Sciatic nerve (tissue), 2 donors: Measurements from ENCODE around the gene MB21D2. TPM values are rescaled to one million over a fixed set of nuclear protein-coding genes. Genes with fewer than 3 reads are reported as not detected.

Experiments
- ATAC-seq: fragments of 200-7000 bp; cut with Tn5 transposase; one replicate; pipeline ENCODE4 v1.9.1; 2020; ENCODE audit warnings: mild to moderate bottlenecking, moderate library complexity
- DNase-seq: peaks from one replicate; pipeline ENCODE4 v3.0.0-alpha.2; 2020; ENCODE audit warnings: low spot score
- intact Hi-C: fragments of 100-400 bp; cut with DNase I; formaldehyde crosslinking; loops from one replicate; pipeline ENCODE4 v1.14.2; 2022
- total RNA-seq: library from RNA; stranded (reverse); fragmentation: NEBNext Ultra II Directional; extraction: Animal tissue kit (Norgen Biotek cat#: 25700); gene quantifications from one replicate; pipeline ENCODE4 v1.2.1, GENCODE V29; 2021
- donor health status: DM: no; HTN: no; CAD: no.
- donor health status: DM: no; HTN: no; CAD: no.

The MB21D2 gene
- total RNA-seq, 1 donor from 2014 or later: 7.8 TPM

GRCh38 chr3:192897005-192897404 is 20.7 kb downstream of the MB21D2 start:
- no peak for ATAC-seq
- intact Hi-C loops: no loop called here

GRCh38 chr3:192896208-192896607 is 21.4 kb downstream of the MB21D2 start:
- intact Hi-C loops: no loop called here
- ATAC-seq (no peak), DNase-seq (no peak)

More at GRCh38 chr3:192897005-192897404, 20.7 kb downstream of the MB21D2 start:
- DNase-seq: no peak

- intact Hi-C loops: no loop called here
- ATAC-seq (no peak), DNase-seq (no peak)
Measured at GRCh38 chr3:192894676-192895075, 23.0 kb downstream of the MB21D2 start.

- ATAC-seq (peak; percentile 84), DNase-seq (peak; percentile 63)
- intact Hi-C loops: no loop called here
Measured at GRCh38 chr3:192892981-192893700, 24.5 kb downstream of the MB21D2 start.

- no peak for ATAC-seq
- no peak for DNase-seq
- intact Hi-C loops: no loop called here
Measured at GRCh38 chr3:192890347-192891335, 27.0 kb downstream of the MB21D2 start.

- no peak for DNase-seq
- ATAC-seq: no peak
- intact Hi-C loops: no loop called here
Measured at GRCh38 chr3:192889679-192890078, 28.0 kb downstream of the MB21D2 start.

DNA sequence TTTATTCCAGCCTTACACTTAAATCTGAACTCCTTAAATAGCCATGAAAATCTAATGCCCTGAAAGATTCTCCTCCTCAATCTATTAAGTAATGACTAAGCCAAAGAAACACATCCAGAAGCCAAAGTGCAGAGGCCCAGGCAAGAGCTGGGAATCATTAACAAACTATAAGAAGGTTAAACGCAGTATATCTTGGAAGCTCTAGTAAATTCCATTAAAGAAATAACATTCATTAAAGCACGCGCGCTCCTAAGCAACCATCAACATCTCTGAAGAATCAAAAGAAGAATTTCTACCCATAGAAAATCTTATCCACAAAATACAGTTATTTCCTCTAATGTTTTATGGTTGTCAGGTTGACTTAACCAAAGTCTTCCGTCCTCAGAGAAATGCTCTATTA is 29.5 kb downstream of the MB21D2 start:
- DNase-seq (no peak), ATAC-seq (no peak)
- intact Hi-C loops: no loop called here

GRCh38 chr3:192887701-192888100 is 30.0 kb downstream of the MB21D2 start:
- intact Hi-C loops: no loop called here
- ATAC-seq (no peak), DNase-seq (no peak)

- DNase-seq (no peak), ATAC-seq (peak; percentile 41)
- intact Hi-C loops: no loop called here
Measured at GRCh38 chr3:192887047-192887446, 30.6 kb downstream of the MB21D2 start.

- no peak for ATAC-seq
- DNase-seq: no peak
- intact Hi-C loops: no loop called here
Measured at GRCh38 chr3:192884777-192885773, 32.6 kb downstream of the MB21D2 start.

DNA sequence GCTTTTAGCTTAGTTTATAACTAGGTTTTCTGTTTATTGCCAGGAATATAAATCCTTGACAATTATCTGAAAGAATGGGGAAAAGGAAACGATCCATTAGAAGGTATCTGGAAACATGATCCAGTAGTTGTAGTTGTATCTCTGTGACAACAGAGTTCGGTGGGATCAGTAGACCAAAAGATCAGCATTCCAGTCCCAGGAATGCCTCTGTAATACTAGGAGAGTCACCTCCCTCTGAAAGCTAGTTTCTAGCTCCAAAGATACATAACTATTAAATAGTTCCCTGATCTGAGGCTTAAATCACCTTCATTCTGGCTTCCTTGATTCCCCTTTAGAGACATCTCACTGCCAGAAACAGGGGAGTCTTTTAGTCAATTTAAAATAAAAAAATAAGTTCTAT is 34.1 kb downstream of the MB21D2 start:
- no peak for DNase-seq
- intact Hi-C loops: no loop called here
- no peak for ATAC-seq

GRCh38 chr3:192881159-192881786 is 36.4 kb downstream of the MB21D2 start:
- intact Hi-C loops: no loop called here
- DNase-seq (no peak), ATAC-seq (no peak)

GRCh38 chr3:192880313-192880712 is 37.3 kb downstream of the MB21D2 start:
- no peak for DNase-seq
- ATAC-seq: no peak
- intact Hi-C loops: no loop called here

- intact Hi-C loops: no loop called here
- DNase-seq (no peak), ATAC-seq (no peak)
Measured at GRCh38 chr3:192879346-192880031, 38.2 kb downstream of the MB21D2 start.

DNA sequence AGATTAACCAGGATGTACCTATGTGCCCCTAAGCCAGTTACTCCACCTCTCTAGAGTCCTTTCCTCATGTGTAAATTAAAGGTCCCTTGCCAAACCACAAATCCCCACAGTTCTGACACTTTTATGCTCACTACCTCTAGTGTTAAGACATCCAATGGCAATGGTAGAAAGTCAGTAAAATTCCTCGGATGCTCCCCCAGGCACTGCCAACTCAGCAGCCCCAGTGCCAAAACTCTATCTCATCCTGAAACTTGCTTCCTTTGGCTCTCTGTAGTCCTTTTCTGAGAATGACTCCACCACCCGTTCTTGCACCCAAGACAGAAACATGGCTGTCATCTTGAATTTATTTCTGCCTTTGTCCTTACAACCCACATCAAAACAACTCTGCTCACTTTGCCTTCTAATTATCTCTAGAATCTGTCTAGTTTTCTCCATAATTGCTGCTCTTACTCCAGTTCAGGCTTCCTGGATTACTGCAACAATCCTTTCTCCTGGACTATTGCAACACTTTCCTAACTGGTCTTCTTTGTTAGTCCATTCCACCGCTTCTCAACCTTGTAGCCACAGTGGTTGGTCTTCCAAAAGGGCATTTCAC is 41.6 kb downstream of the MB21D2 start:
- ATAC-seq (no peak), DNase-seq (no peak)
- intact Hi-C loops: no loop called here

- no peak for DNase-seq
- intact Hi-C loops: no loop called here
- no peak for ATAC-seq
Measured at GRCh38 chr3:192870822-192871221, 46.8 kb downstream of the MB21D2 start.

- ATAC-seq: peak; percentile 81
- intact Hi-C loops: no loop called here
- DNase-seq: no peak
Measured at GRCh38 chr3:192869131-192870031, 48.3 kb downstream of the MB21D2 start.
